ENCODE results near the gene RGS19.

GRCh38 chr20:64075556-64075955, 3.8 kb downstream of the RGS19 start:
- TF ChIP-seq CTCF (IDR thresholded peaks at IDR 0.05), result no peak
- TF ChIP-seq REST (IDR thresholded peaks at IDR 0.05; ENCODE audit: insufficient read depth in 1 of 2, low read depth in 2 of 2, low read length in 1 of 2), result no peak
- TF ChIP-seq POLR2AphosphoS5 (IDR thresholded peaks at IDR 0.05; ENCODE audit: low read depth, low read length), result no peak

Measured in Panc1 (cell line).